Glutamatergic neuron (in vitro differentiated cells): Measurements from ENCODE around the gene GRIK3. TPM values are rescaled to one million over a fixed set of nuclear protein-coding genes. Genes with fewer than 3 reads are reported as not detected.

ENCODE experiments used
- DNase-seq: peaks from one replicate; pipeline ENCODE4 v3.0.0; 2022
- H3K27ac Mint-ChIP-seq: one replicate; pipeline ENCODE4 v1.8.0; 2020; ENCODE audit warnings: mild to moderate bottlenecking, mixed read lengths, inconsistent platforms; ENCODE audit not compliant: unreplicated experiment
- H3K27me3 Mint-ChIP-seq: one replicate; pipeline ENCODE4 v1.8.0; 2020; ENCODE audit warnings: mild to moderate bottlenecking, moderate library complexity, mixed read lengths, inconsistent platforms; ENCODE audit not compliant: unreplicated experiment
- H3K36me3 Mint-ChIP-seq: one replicate; pipeline ENCODE4 v1.8.0; 2020; ENCODE audit warnings: mild to moderate bottlenecking, mixed read lengths, inconsistent platforms; ENCODE audit not compliant: unreplicated experiment
- H3K4me1 Mint-ChIP-seq: one replicate; pipeline ENCODE4 v1.8.0; 2020; ENCODE audit warnings: mild to moderate bottlenecking, low read depth, mixed read lengths, inconsistent platforms; ENCODE audit not compliant: unreplicated experiment
- H3K4me3 Mint-ChIP-seq: one replicate; pipeline ENCODE4 v1.8.0; 2020; ENCODE audit warnings: mild to moderate bottlenecking, mixed read lengths, inconsistent platforms; ENCODE audit not compliant: unreplicated experiment
- H3K9me3 Mint-ChIP-seq: one replicate; pipeline ENCODE4 v1.8.0; 2020; ENCODE audit warnings: mild to moderate bottlenecking, moderate library complexity, mixed read lengths, inconsistent platforms; ENCODE audit not compliant: unreplicated experiment
- CTCF ChIP-seq: fragments of 200-600 bp; sonication (generic); IDR thresholded peaks from one replicate; pipeline ENCODE4 v1.5.0; 2021; ENCODE audit not compliant: partially characterized antibody, unreplicated experiment
- total RNA-seq: library from RNA; stranded (reverse); fragmentation: NEBNext Ultra II Directional; extraction: Animal tissue kit (Norgen Biotek cat#: 25700); gene quantifications from one replicate; pipeline ENCODE4 v1.2.1, GENCODE V29; 2021; ENCODE audit not compliant: unreplicated experiment

The GRIK3 gene
- total RNA-seq, 1 donor from 2014 or later, result 60.1 TPM

GRCh38 chr1:36821386-36821785, 212.9 kb downstream of the GRIK3 start:
- Mint-ChIP-seq H3K36me3 (peaks cover 14% of the 10 kb centered on the region), H3K4me1 (no peaks in the 10 kb centered on the region), H3K27me3 (peaks cover 8% of the 10 kb centered on the region), H3K27ac (no peak overlapping the region), H3K4me3 (no peak overlapping the region), H3K9me3 (peaks cover 4% of the 10 kb centered on the region)
- no peak for DNase-seq
- no peak for TF ChIP-seq CTCF

- TF ChIP-seq CTCF, result no peak
- H3K36me3 Mint-ChIP-seq, result peaks cover 13% of the 10 kb centered on the region
- no peaks in the 10 kb centered on the region for H3K4me1 Mint-ChIP-seq
- no peak for DNase-seq
- H3K4me3 Mint-ChIP-seq, result no peak overlapping the region
- no peak overlapping the region for H3K27ac Mint-ChIP-seq
- H3K9me3 Mint-ChIP-seq, result peaks cover 4% of the 10 kb centered on the region
- peaks cover 10% of the 10 kb centered on the region for H3K27me3 Mint-ChIP-seq
Measured at GRCh38 chr1:36818771-36819170, 215.5 kb downstream of the GRIK3 start.

GRCh38 chr1:36816348-36816747, 218.0 kb downstream of the GRIK3 start:
- peaks cover 3% of the 10 kb centered on the region for H3K9me3 Mint-ChIP-seq
- TF ChIP-seq CTCF, result no peak
- H3K27ac Mint-ChIP-seq, result no peak overlapping the region
- DNase-seq, result no peak
- peaks cover 10% of the 10 kb centered on the region for H3K27me3 Mint-ChIP-seq
- H3K36me3 Mint-ChIP-seq, result peaks cover 8% of the 10 kb centered on the region
- H3K4me3 Mint-ChIP-seq, result no peak overlapping the region
- H3K4me1 Mint-ChIP-seq, result no peaks in the 10 kb centered on the region

- H3K4me1 Mint-ChIP-seq, result no peaks in the 10 kb centered on the region
- no peaks in the 10 kb centered on the region for H3K9me3 Mint-ChIP-seq
- peaks cover 8% of the 10 kb centered on the region for H3K36me3 Mint-ChIP-seq
- peaks cover 10% of the 10 kb centered on the region for H3K27me3 Mint-ChIP-seq
- H3K4me3 Mint-ChIP-seq, result no peak overlapping the region
- TF ChIP-seq CTCF, result no peak
- H3K27ac Mint-ChIP-seq, result no peak overlapping the region
- DNase-seq, result no peak
Measured at GRCh38 chr1:36814774-36815173, 219.5 kb downstream of the GRIK3 start.

GRCh38 chr1:36814083-36814482, 220.2 kb downstream of the GRIK3 start:
- Mint-ChIP-seq H3K4me1 (no peaks in the 10 kb centered on the region), H3K27me3 (peaks cover 10% of the 10 kb centered on the region), H3K27ac (no peak overlapping the region), H3K4me3 (no peak overlapping the region), H3K36me3 (peaks cover 11% of the 10 kb centered on the region), H3K9me3 (peaks cover 2% of the 10 kb centered on the region)
- DNase-seq, result no peak
- TF ChIP-seq CTCF, result no peak
